ENCODE measurements around the gene RORC.
"Not testable (repeated sequence)": the region's sequence is repeated elsewhere in the genome, so short reads cannot be mapped to it uniquely, and the experiment has no call there.

The RORC gene

GRCh38 chr1:151768351-151769066, 63.1 kb downstream of the RORC start:
- DNase-seq: not testable (repeated sequence)

- no peak for DNase-seq
Observed at GRCh38 chr1:151763990-151764389, 67.6 kb downstream of the RORC start.

GRCh38 chr1:151762941-151763921, 68.4 kb downstream of the RORC start, which contains the start of gene MRPL9:
Gene MRPL9, minus strand, starts transcription at chr1:151763496. Its CDS starts 17 bp downstream, at chr1:151763479.
- DNase-seq: peak; percentile 68

- no peak for DNase-seq
Observed at GRCh38 chr1:151760597-151761385, 70.8 kb downstream of the RORC start.

GRCh38 chr1:151759241-151759640, 72.4 kb downstream of the RORC start:
- no peak for DNase-seq

- no peak for DNase-seq
Observed at GRCh38 chr1:151756291-151756690, 75.3 kb downstream of the RORC start.
